GM21825 (cell line): ENCODE data around the gene TENT5C.
A peak's percentile ranks its signal among the peaks of the same experiment; 100 is the strongest.

Source experiments
- ATAC-seq: cut with Tn5 transposase; IDR thresholded peaks from one replicate; pipeline ENCODE4 v1.9.1; 2021; ENCODE audit warnings: mild to moderate bottlenecking, moderate library complexity; ENCODE audit not compliant: unreplicated experiment

Gene TENT5C

DNA sequence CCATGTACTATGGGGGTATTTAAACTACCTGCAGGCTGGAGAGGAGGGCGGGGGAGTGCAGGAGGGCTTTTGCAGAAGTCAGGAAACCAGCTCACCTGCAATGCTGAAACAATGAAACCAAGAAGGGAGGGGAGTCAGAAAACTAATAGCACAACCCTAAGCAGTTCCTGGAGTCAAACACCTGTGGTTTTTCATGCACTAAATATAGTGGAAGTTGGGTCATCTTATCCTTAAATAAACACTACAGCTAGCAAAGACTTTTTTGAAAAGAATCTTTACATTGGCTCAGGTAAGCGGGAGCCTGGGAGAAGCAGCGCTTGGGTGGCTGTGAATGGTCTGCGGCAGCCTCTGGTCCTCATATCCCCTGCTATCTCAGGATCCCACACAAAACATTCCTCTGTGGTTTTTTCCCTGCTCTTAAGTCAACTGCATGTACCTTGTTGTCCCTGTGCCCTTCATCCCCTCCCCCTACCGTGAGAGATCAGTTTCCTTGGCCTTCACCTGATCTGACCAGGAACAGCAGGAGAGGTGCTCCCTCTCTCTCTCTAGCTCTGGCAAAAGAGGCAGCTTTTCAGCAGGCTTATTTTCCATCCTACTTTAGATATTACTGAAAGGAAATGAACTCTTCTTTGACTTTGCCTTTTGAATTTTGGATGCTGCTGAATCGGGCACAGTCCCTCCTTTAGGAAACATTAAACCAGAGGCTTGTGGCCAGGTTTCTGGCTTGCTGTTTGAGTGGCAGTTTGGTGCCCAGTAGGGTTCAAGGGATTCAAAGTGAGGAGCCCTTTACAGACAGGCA lies 26.6 kb downstream of the TENT5C start:
- ATAC-seq = peak; percentile 48

GRCh38 chr1:117633068-117633345 lies 27.2 kb downstream of the TENT5C start:
- ATAC-seq = no peak

DNA sequence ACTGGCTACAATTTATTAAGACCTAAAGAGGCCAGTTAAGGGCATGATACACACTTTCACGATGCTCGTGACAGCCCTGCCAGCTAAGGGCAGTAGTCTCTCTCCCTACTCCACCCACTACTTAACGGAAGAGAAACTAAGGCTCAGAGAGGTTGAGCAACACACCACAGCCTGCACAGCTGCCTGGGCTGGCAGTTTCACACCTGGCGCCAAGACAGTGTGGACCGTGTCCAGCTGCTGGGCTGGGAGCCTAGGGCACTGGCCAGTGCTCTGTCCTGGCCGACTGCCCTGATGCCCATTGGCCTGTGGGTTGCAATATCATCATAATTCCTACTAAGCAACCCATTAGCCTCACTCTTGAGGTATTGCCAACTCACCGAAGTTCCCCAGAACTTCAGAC lies 27.6 kb downstream of the TENT5C start:
- ATAC-seq = no peak

- no peak for ATAC-seq
Observed at GRCh38 chr1:117633936-117634335, 28.1 kb downstream of the TENT5C start.

GRCh38 chr1:117634631-117635030 lies 28.8 kb downstream of the TENT5C start:
- ATAC-seq = no peak

DNA sequence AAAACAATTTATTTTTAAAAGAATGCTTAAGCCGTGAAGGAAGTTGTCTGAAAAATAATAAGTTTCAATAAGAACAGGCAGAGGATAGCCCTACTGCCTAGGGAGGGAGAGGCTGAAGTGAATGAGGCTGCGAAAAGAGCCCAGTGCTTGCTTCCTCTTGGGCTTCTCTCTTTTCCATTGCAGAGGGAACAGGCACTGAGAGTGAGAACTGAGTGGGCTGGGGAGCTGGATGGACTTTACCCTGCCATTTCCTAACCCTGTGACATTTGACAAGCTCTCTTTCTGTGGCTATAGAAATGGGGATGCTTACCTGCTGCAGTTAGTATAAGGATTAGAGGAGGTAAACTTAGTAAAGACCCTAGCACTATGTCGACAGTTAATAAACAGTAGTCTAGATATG lies 30.0 kb downstream of the TENT5C start:
- no peak for ATAC-seq

DNA sequence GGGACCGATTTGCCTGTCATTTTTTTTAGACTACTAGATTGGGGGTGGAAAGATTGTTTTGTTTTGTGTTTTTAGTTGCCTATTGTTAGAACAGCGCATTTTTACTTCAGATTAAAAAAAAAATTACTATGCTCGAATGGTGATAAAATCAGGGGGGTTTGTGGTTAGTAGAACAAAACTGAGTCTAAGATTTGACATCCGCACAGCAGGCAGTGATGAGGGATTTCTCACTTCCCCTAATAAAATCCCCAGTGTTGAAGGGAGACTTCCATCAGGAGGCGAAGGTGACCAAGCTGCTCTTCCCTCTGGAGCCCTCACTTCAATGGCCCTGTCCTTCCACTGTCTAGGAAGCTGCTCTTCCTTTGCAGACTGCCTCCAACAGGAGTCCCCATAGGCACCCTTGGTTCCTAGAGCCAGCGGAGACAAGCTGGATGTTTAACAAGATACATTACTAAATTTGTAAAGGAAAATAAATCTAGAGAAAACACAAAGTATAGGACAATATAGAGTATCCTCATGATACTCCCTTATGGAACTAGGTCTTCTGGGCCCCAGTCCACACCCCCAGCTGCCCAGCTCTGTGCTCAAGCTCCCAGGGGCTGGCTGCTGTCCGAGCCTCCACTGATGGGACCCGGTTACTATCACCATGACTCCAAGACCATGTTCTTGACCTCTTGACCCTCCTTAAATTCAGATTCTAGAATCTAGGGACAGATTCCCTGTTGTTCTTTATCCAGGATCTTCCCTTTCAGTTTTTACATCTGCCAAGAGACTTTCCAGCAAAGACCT lies 31.0 kb downstream of the TENT5C start:
- no peak for ATAC-seq

- no peak for ATAC-seq
Observed at GRCh38 chr1:117638141-117638540, 32.3 kb downstream of the TENT5C start.

DNA sequence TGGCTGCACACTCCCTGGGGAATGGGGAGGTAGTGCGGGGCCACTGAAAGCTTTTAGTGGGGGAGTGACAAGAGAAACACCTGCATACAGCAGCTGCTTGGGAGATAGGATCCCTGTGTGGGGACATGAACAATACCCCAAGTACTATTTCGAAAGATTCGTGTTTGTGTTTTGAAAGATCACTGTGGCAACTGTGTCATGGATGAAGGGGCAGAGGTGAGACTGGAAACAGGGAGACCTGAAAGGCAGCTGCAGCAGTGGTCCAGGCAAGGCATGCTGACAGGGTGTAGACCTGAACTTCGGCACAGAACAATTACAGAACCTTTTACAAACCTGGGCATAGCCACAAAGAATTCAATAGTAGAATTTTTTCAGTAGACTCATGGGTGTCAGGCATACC lies 32.9 kb downstream of the TENT5C start:
- no peak for ATAC-seq

- ATAC-seq = no peak
Observed at GRCh38 chr1:117639741-117640140, 33.9 kb downstream of the TENT5C start.

GRCh38 chr1:117641536-117641935 lies 35.7 kb downstream of the TENT5C start:
- ATAC-seq = no peak

GRCh38 chr1:117642963-117643362 lies 37.1 kb downstream of the TENT5C start:
- ATAC-seq = no peak

GRCh38 chr1:117643601-117644000 lies 37.8 kb downstream of the TENT5C start:
- no peak for ATAC-seq

DNA sequence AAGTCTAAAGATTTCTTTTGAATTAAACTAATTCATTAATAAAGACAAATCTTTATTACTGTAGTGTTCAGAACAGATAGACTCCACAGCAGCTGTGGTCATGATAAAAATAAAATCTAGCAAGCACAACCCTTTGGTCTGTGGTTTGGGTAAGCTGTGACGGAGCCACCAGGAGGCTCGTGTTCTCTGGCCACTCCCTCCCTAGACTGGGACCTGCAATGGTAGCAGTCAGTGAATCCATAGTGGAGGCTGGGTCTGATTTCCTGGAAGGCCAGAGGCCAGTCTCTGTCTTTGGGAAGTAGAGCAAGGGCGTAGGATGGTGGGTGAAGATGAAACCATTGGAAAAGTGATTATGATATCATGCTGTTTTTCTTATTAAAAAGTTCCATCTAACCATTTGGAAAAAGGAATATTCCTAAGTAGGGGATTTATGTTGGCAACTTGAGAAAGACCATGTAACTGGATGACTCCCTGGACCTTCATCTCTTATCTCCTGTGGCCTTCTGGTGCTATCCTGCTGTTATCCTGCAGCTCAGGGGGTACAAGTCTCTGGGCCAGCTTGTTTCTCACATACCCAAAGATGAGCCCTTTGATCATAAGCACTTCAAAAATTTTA lies 39.0 kb downstream of the TENT5C start:
- ATAC-seq = peak; percentile 68

DNA sequence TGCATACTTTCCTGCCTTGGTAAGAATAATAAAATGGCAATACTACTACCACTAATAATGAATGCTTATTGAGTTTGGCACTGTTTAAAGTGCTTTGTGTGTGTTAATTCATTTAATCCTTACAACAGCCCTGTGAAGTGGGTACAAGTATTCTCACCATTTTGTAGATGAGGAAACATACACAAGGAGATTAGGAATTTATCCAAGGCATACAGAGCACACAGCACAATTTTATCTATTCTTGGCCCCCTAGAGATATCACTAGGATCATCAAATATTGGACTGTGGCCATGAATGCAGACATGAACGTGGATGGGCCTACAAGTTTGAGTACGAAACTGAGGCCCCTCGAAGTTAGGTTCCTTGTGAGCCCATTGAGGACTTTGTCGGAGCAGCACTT lies 39.5 kb downstream of the TENT5C start:
- ATAC-seq = no peak

DNA sequence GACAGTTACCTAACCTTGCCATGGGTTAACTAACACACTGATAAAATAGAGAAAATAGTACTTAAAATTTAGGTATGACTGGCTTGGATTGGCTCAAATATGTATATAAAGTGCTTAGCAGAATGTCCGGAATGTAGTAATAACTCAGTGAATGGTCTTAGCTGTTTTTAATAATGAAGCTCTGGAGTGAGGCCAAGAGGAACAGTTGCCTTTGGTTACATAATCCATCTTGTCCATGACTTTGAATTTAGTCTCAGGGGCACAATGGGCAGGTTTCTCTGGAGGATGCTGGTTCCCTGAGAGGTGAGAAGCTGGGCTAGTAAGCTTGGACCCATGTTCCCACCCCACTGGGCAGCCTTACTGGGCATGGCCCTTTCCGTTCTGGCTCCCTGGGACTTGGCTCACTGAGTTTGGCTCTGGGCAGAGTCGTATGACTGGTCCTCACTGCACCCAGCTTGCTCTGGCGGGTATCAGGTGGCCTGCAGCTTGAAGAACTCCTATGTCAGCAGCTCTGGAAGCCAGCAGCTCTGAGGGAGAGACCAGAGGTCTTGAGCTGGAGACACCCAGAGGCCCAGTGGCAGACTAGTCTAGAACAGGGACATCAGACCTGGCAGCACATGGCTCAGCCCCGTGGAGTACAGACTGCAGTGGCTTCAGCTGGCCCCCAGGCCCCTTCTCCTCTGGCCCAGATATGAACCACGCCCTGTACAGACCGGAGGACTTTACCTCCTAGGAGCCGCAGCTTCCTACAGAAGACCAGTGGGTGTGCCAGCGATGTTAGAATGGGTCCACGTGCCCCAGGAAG lies 40.4 kb downstream of the TENT5C start:
- ATAC-seq = no peak

- ATAC-seq = no peak
Observed at GRCh38 chr1:117646956-117647355, 41.1 kb downstream of the TENT5C start.

- no peak for ATAC-seq
Observed at GRCh38 chr1:117648015-117648414, 42.2 kb downstream of the TENT5C start.

DNA sequence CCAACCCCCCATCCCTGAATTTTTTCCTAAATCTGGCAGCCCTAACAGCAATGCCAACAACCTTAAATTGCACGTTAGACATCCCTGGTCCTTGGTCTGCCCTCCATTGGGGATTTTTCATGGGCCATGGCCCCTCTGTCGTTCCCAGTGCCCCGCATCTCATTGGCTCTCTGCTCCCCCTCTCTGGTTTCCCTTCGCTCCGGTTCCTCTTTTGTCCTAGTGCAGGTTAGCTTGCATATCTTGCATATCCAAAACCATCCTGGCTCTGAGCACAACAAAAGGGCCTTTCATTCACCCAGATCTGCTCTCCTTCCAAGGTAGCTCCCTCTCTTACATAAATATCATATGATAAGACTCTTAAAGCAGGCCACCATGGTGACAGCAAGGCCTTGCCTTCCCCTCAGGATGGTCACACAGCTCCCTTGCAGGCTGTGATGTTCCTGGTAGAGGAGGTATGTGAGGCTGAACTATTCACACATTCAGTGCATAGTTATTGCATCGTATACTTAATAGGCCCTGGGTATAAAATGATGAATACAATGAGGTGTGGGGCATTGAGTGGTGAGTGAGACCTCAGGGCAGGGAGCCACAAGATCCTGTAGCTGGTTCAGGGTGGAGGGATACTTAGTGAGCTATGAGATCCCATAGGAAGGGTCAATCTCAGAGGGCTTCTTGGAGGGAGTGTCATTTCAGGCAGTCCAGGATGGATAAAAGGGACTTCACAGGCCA lies 45.2 kb downstream of the TENT5C start:
- ATAC-seq = no peak

DNA sequence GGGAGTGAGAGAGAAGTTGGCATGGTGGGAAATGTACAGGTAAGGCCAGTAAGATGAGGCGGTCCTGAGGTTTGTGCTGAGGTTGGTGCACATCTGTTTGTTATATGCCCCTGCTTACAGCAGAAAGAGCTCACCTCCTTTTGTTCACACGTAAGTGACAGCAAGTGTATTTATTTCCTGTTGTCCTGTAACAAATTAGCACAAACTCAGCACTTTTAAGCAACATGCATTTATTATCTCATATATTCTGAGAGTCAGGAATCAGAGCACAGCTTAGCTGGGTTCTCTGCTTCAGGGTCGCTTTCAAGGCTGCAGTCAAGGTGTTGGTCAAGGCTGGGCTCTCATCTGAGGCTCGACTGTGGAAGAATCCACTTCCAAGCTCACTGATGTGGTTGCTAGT lies 45.8 kb downstream of the TENT5C start:
- ATAC-seq = no peak

DNA sequence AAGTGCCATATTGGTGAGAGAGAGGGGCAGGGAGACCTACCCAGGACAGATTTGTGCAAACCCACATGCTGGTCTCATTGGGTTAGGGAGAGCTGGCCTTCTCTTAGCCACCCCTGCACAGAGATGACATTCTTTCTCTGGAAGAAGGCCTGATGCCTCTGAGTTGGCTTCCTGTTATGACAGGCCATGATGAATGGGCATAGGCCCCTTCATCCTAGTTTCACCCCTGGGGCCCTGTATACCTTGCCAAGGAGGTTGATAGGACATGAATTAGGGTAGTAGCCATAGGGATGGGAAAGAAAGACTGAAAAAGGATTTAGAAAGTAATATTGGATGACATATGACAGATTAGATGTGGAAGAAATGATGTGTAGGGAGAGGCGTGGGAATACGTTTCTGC lies 46.6 kb downstream of the TENT5C start:
- ATAC-seq = no peak
